Astrocyte of the spinal cord (primary cell): Measurements from ENCODE around the gene HEPACAM.
A peak's percentile ranks its signal among the peaks of the same experiment; 100 is the strongest.

Experiments used
- DNase-seq: peaks from one replicate; pipeline ENCODE4 v3.0.0; 2011; ENCODE audit warnings: low read depth, low spot score
- H3K4me3 ChIP-seq: 2 replicates; pipeline ENCODE4 v1.5.1; 2011; ENCODE audit warnings: low read depth, mild to moderate bottlenecking, low read length, moderate library complexity
- in situ Hi-C: cut with HindIII; loops from 2 replicates; pipeline ENCODE4 v1.10.0; 2017; ENCODE audit warnings: low sequenced_read_pairs
- TF ChIP-seq, protein P1 (sequence below): IDR thresholded peaks from 2 replicates; pipeline ENCODE4 v1.5.1; 2012; ENCODE audit warnings: low read depth, mild to moderate bottlenecking, low read length, inconsistent platforms

Gene HEPACAM

DNA sequence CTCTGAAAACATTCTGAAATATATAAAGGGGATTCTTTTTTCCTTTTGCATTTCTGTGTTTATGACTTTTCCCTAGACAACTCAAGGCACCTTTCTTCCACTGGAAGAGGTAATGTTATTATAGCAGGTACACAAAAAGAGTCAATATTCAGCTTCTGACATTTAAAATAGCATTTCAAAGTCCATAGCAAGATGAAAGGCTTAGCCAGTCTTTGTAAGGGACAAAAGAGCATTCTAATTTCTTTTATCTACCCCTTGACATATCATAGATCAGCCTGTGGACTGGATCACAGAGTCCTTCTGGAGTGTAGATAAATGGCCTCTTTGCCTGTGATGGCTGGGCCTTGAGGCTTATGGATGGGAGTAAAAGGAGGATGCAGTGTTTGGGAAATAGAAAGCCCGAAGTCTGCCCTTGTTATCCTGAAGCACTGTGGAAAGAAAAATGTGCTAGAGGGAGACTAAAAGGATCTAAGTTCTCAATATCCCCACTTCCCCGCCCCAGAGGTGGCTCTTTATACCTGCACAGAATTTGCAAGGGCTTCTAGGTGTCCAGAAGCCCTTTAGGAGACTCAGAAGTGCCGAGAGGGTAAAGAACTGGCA lies 1.6 kb upstream of the HEPACAM start:
- no peak overlapping the region for H3K4me3 ChIP-seq
- in situ Hi-C loops: no loop called here

DNA sequence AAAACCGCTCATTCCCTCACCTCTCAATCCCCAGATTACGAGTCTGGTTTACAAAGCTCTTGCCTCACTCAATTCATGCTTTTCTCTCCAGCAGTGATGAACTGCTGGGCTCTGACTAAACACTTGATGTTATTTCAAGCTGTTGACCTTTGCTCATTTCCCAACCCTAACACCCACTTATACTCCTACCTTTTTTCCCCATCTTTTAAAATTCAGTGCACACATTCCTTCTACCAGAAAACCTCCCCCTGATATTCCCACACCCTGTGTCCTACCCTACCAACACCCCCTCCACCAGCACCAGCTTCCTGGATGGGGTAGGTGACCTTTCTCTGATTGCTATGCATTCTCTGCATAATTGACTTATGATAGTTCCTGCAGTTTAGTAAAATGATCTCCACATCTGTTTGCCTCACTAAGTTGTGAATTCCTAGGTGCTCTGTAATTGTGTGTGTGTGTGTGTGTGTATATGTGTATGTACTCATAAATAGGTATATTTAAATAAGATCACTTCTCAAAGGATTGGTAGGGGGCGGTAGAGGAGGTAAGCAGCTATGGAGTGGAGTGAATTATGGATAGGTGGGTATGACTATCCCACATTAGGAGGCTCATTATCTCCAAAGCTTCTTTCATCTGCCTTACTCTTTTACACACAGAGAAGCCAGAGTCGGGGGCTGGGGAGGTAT lies 842 bp downstream of the HEPACAM start:
- TF ChIP-seq, protein P1, sequence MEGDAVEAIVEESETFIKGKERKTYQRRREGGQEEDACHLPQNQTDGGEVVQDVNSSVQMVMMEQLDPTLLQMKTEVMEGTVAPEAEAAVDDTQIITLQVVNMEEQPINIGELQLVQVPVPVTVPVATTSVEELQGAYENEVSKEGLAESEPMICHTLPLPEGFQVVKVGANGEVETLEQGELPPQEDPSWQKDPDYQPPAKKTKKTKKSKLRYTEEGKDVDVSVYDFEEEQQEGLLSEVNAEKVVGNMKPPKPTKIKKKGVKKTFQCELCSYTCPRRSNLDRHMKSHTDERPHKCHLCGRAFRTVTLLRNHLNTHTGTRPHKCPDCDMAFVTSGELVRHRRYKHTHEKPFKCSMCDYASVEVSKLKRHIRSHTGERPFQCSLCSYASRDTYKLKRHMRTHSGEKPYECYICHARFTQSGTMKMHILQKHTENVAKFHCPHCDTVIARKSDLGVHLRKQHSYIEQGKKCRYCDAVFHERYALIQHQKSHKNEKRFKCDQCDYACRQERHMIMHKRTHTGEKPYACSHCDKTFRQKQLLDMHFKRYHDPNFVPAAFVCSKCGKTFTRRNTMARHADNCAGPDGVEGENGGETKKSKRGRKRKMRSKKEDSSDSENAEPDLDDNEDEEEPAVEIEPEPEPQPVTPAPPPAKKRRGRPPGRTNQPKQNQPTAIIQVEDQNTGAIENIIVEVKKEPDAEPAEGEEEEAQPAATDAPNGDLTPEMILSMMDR: peak; percentile 27
- in situ Hi-C loops: no loop called here
- DNase-seq: peak; percentile 76
- H3K4me3 ChIP-seq: no peak overlapping the region

More for the DNA sequence above, 1.6 kb upstream of the HEPACAM start:
- TF ChIP-seq, protein P1: no peak
- DNase-seq: no peak

DNA sequence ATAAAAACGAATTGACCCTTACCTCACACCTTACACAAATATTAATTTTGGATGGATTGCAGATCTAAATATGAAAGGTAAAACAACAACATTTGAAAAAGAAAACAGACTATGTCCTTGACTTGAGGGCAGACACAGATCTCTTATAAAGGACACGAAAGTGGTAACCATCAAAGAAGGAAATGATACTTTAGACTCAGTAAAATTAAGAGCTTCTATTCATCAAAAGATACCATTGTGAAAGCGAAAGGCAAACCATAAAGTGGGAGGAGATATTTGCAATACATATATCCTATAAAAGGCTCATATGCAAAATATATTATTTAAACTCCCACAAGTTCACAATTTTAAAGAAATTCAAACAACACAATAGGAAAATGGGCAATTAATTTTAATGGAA lies 5.0 kb downstream of the HEPACAM start:
- in situ Hi-C loops: no loop called here

DNA sequence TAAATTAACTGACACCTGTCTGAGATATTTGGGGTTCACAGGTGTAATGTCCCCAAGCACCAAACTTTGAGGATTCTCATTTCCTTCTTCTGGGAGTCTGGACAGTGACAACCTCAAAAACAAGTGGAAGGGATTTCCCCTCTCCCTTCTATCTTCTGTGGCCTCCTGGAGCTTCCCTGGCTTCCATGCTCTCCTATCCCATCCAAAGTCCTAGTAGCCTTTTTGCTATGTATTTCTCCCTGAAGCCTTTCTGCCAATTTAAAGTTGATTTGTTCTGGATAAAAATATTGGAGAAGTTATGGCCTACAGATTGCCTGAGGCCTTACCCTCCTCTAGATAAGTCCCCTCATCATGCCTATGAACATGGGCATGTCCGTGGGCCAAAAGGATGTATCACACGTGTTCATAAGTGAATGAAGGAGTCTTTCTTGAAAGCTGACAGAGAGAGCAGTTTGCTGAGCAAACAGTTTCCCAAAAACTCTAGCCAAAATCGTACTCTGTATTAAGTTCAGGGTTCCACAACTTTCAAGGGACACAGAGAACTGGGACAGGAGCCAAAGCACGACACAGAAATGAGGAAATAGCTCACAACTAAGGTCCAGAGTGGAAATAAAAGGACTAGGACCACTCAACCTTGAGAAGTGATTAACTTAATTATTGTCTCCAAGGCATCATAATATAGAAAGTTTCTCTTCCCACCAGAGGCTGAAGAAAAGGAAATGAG lies 6.7 kb downstream of the HEPACAM start:
- in situ Hi-C loops: no loop called here
- TF ChIP-seq, protein P1: no peak
- H3K4me3 ChIP-seq: no peak overlapping the region
- DNase-seq: no peak

More for the DNA sequence above, 5.0 kb downstream of the HEPACAM start:
- H3K4me3 ChIP-seq: no peak overlapping the region
- DNase-seq: no peak
- TF ChIP-seq, protein P1: no peak

DNA sequence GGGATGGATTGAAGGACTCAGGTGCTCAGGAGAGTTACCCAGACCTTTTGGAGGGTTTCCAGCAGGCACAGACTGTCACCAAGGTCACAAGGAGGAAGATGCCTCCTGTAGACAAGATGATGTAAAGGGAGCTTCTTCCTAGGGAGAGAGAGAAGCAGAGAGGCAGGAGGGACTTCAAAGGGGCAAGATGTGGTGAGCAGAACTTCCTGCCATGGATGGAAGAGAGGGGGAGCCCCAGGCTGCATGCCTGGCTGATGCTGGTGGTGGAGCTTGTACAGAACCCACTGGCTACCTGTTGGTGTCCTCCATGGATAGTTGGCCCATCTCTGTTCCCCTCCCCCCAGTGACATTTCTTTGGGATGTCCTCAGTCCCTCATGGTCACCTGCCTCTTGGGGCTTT lies 12.6 kb downstream of the HEPACAM start:
- TF ChIP-seq, protein P1: no peak
- no peak overlapping the region for H3K4me3 ChIP-seq
- in situ Hi-C loops: no loop called here
- no peak for DNase-seq

DNA sequence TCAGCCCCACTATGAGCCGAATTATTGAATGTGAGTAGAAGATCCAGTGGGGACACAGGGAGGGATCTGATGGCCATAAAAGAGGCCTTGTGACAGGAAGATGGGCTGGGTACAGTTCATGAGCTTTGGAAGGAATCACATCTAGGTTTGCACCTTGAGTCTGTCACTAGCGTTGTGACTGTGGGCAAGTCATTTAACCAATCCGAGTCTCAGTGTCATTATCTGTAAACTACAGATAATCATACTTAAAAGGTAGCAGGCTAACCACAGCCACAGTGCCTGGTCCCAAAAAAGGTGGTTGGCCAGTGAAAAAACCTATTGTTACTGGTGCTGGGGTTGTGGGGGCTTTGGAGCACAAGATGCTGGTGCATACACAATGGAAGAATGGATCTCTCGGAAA lies 13.0 kb downstream of the HEPACAM start:
- in situ Hi-C loops: no loop called here
- no peak for DNase-seq
- no peak overlapping the region for H3K4me3 ChIP-seq
- TF ChIP-seq, protein P1: no peak
